Activated CD8-positive, alpha-beta memory T cell treated with anti-CD3 and anti-CD28 coated beads for 36 hours (primary cell): ENCODE data around the gene JMJD4. TPM values are rescaled to one million over a fixed set of nuclear protein-coding genes. Genes with fewer than 3 reads are reported as not detected.

Source experiments
- CTCF ChIA-PET: fragments of 350-600 bp; sonication (Branson Sonifier 250); formaldehyde crosslinking; loops from one replicate; lab custom pipeline; 2021; ENCODE audit warnings: antibody characterized with exemption; lab: Charles Lee
- POLR2A ChIA-PET: fragments of 350-600 bp; sonication (Branson Sonifier 250); formaldehyde crosslinking; loops from one replicate; lab custom pipeline; 2021; ENCODE audit warnings: antibody characterized with exemption; lab: Charles Lee
- total RNA-seq, 2 experiments: library from RNA; stranded (reverse); gene quantifications; one replicate each; pipeline ENCODE4 v1.2.3, GENCODE V29; 2021

Gene JMJD4
- total RNA-seq, 2 experiments from 2014 or later = 28.4 to 32.3 TPM

DNA sequence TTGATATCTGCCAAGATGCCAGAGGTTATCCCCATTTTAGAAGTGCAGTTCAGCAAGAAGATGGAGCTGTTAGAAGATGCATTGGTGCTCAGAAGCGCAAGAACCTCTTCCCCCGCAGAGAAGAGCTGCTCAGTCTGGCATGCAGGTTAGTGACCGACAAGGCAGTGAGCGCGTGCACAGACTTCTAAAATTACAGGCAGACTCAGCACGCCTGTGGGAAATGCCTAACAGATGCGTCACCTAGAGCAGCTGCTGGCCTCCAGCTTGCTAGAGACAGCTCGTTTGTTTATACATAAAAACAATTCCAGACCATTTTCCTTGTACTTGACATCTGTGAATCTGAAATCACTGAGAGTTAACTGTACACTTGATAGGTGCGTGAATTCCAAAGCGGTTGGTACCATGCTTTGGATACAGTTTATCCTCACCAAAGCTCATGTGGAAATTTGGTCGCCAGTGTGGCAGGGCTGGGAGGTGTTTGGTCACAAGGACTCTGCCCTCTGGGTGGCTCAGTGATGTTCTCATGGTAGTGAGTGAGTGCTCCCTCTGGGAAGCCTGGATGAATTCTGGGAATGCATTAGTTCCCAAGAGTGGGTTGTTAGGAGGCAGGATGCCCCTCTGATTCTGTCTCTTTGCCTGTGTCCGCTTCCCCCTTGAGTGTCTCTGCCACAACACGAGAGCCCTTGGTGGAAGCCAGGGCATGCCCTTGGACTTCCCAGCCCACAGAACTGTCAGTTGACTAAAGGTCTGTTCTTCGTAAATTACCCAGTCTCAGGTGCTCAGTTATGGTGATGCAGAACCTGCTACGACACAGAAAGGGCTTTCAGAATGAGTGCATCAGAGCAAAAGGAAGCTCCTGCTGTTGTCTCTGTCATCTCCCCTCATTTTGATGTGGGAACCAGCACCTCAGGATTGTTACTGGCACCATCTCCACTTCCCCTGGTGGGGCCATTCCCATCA lies 24.5 kb upstream of the JMJD4 start:
- POLR2A ChIA-PET = interaction anchor here (0.7 kb wide), 1 partner anchor 194 kb away, joined by 3 read pairs; no protein-coding TSS in a partner anchor
- CTCF ChIA-PET = interaction anchor here (1.2 kb wide), 1 partner anchor 13 kb away, joined by 3 read pairs; no protein-coding TSS in a partner anchor

DNA sequence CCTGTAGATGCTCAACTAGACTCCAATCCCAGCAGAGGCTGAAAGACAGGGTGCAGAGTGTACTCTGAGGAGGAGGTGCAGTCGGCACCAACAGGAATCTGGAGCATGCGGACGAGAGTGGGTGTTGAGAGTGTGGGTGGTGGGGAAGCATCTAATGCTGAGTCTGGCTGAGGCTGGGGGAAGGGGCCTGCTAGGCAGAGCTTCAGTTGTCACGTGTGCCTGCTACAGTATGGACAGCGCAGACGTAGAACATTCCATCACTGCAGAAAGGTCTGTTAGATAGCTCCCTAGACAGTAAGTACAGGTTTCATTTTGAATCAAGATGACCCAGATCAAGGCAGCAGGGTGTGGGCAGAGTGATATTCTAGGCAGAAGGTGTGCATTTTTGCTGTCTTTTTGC lies 23.3 kb upstream of the JMJD4 start:
- POLR2A ChIA-PET = no interaction called here
- CTCF ChIA-PET = no interaction called here

DNA sequence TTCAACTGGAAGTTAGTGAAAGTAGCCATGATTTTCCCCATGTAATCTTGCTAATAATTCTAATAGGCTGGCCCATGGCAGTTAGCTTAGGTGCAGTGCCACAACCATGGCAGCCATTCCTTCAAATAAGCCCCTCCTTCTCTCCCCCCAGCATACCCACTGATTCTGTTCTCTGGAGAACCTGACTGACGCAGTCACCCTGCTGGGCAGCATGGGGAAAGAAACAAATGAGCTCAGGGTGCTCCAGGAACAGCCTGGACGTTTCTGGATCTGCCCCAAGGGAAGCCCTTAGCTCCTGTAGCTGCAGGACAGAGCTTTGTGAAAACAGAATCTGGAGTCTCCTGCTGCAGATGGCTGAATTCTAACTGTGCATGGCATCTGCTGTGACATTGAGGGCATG lies 22.7 kb upstream of the JMJD4 start:
- ChIA-PET POLR2A (no interaction called here), CTCF (no interaction called here)

DNA sequence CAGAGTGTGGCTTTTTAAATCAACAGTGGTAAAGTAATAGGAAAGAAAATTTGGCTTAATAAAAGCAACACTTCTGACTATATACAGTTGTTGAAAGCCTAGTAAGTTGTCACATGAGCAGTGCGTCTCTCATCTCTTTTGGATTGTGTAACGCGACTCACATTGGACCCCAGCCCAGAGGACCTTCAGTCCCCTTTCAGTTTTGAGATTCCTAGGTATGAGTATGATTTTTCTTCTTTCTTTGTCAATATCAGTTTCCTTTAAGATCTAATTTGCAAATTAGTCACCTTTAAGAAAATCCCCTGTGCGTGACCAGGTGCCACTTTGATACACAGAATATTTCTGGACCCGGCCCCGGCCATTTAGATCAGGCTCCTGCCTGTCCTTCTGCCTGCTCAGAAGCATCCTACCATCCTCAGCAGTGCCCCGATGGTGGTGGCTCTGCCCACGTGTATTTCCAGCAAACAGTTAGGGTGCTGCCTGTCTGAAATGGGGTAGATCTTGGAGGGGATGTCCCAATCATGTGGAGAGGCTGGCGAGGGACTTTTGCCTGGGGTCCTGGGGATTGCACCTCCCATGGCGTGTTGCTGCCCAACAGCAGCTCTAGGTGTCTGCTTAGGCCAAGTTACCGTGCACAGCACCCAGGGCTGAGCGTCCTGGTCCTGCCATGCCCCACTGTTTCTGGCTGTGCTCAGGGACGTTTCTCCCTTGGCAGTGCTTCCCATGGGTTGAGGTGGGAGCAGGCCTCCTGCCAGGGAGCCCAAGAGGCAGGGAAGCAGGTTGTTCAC lies 21.3 kb upstream of the JMJD4 start:
- POLR2A ChIA-PET = no interaction called here

DNA sequence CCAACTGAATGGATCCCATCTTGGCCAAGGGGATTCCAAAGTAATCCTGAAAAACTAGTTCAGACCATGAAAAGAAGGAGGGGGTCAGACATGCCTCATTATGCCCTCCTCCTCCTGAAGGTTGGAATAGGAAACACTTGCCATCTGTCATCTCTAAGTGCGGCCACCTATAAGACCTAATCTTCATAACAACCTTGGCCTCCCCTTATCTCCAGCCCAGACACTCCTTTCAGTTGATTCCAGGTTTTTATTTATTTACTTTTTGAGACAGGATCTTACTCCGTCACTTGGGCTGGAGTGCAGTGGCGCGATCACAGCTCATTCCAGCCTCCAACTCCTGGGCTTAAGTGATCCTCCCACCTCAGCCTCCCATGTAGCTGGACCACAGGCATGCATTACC lies 19.9 kb upstream of the JMJD4 start:
- POLR2A ChIA-PET = no interaction called here
- CTCF ChIA-PET = no interaction called here

More for the DNA sequence above, 21.3 kb upstream of the JMJD4 start:
- CTCF ChIA-PET = no interaction called here

DNA sequence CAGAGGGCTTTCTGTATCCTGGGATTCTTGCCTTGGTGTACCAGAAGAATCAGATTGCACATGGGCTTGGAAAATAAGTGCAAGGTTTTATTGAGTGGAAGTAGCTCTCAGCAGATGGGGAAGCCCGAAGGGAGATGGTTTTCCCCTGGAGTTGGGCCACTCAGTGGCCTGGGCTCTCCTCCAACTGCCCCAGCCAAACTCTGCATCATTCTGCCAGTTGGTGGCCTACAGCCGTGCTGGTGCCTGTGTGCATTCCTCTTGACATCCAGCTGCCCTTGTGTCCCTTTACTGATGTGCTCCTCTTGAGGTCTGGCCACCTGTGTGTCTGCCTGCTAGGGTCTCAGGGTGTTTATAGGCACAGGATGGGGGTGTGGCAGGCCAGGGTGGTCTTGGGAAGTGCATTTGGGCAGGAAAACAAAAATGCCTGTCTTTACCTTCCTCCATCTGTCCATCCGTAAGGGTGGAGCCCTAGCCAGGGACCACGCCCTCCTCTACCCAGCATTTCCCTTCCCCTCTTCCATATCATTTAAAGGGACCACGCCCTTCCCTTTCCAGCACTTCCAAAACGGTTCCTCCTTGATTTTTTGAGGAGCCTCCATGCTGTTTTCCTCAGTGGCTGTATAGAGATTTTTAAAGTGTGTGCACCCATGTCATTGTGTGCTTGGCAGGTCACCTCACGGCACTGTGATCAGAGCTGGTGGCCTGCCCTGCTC lies 19.1 kb upstream of the JMJD4 start:
- ChIA-PET POLR2A (no interaction called here), CTCF (no interaction called here)

DNA sequence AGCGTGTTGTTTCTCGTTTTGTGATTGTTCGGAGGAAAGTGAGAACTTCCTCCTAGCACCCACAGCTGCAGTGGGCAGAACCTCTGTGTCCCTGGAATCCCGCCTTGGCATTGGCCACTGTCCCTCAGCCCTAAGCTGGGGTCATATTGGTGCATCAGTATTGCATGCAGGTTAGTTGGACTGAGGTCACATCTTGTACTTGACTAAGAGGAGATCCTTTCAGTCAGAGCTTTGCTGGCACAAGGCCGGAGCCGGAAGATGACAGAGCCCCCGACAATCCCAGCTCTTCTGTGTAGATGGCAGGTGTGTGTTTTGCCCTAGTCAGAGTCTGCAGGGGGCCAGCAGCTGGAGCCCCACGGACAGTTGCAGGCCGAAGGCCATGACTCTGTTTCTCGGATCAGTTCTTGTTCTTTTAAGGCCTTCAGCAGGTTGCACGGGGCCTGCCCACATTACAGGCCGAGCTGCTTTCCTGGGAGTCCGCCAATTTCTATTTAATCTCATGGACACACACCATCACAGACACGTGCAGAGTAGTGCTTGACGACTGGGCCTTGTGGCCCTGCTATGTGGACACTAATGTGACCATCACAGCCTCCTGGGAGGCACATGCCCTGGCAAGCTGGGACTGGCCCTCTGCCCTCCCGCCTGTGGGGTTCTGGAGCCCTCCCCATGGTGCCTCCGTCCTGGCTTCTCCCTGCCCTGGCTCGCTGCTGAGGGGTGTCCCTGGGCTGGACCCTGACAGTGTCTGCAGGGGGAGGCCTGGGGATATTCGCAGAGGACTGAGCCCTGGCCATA lies 15.0 kb upstream of the JMJD4 start:
- POLR2A ChIA-PET = no interaction called here
- CTCF ChIA-PET = interaction anchor here (1.6 kb wide), 1 partner anchor 12 kb away, joined by 5 read pairs; no protein-coding TSS in a partner anchor

DNA sequence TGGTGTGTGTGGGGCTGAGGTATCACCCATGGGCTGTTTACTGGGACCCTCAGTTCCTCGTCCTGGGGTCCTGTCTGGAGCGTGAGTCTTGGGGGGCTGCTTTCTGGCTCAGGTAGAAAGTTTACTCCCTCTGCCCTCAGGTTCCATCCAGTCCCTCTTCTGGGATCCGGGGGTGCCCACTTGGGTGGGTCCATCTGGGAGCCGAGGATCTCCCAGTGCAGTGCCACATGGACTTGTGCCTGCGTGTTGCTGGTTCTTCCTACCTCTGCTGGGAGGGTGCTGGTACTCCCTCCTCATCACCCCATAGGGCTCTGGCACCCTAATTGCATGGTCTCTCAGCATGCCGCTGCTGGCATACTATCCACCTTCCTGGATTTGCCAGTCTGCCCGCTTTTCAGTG lies 14.1 kb upstream of the JMJD4 start:
- ChIA-PET POLR2A (no interaction called here), CTCF (interaction anchor here (1.6 kb wide), 1 partner anchor 13 kb away, joined by 5 read pairs; no protein-coding TSS in a partner anchor)

DNA sequence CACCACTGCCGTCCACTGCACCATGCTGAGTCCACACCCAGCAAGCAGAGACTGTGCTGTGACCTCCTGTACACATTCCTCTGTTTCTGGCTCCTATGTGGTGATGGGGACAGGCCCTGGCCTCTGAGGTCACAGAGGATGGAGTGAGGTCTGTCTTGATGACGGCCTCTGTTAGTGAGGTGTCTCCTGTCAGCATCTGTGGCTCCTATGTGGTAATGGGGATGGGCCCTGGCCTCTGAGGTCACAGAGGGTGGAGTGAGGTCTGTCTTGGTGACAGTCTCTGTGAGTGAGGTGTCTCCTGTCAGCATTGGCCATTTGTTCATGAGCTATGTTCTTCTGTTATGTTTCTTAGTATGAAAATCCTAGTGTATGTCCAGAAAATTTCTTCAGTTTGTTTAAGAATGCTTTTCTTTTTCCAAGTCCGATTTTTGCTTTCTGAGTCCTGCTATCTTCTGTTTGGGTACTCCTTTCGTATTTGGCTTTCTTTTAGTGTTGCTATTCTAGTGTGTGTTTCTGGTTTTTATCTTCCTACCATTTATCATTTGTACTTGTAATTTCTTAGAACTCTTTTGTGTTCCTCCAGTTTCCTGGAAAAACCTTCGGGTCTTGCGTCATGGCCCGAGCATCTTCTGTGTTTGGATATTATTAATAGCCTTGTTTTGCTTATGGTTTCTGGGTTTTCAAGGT lies 13.5 kb upstream of the JMJD4 start:
- POLR2A ChIA-PET = no interaction called here

DNA sequence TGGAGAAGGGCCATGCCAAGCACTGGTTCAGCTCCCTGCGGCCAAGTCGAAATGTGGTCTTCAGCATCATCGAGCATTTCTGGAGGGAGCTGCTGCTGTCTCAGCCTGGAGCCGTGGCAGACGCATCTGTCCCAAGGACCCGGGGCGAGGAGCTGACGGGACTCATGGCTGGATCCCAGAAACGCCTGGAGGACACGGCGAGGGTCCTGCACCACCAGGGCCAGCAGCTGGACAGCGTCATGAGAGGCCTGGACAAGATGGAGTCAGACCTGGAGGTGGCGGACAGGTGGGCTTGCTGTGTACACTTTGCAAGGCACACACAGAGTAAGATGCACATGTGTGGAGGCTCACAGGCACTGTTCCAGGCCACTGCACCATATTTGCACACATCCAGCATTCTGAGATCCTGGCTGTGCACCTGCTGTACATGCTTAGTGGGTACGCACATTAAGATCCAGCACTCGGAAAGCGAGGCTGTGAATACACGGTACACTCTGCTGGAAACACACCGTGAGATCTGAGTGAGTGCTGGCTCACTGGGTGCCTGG lies 12.9 kb upstream of the JMJD4 start:
- POLR2A ChIA-PET = no interaction called here
- CTCF ChIA-PET = no interaction called here

More for the DNA sequence above, 13.5 kb upstream of the JMJD4 start:
- CTCF ChIA-PET = no interaction called here

DNA sequence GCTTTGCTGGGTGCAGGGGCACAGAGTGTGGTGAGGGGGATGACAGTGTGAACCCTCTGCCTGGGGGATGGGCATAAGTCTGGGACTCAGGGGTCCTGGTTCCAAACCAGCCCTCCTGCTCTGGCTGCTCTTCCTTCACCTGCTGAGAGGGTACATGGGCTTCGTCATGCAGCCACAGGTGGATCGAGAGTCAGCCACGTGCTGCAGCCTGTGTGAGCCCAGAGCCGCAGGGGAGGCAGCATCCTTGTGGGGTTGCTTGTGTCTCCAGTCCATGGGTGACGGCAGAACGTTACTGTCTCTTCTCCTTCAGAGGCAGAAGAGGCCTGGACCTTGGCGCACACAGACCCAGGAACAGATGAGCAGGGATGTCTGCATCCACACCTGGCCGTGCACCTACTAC lies 12.3 kb upstream of the JMJD4 start:
- CTCF ChIA-PET = no interaction called here
- POLR2A ChIA-PET = no interaction called here

DNA sequence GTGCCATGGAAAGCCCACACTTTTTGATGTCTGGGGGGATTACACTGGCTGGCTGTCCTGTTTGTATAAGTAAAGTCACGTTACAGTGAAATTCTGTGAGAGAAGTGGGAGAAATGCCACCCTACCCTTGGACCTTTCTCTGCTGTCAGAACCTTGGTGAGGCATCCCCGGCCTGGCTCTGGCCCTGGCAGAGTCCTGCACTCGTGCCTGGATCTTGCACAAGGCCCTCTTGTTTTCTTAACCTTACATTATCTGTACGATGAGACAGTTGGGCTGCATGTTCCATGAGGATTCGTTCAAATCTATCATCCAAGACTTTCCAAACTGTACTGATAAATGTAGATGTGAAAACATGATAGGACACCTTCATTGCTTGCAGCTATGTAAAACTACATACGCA lies 11.6 kb upstream of the JMJD4 start:
- ChIA-PET POLR2A (no interaction called here), CTCF (no interaction called here)

DNA sequence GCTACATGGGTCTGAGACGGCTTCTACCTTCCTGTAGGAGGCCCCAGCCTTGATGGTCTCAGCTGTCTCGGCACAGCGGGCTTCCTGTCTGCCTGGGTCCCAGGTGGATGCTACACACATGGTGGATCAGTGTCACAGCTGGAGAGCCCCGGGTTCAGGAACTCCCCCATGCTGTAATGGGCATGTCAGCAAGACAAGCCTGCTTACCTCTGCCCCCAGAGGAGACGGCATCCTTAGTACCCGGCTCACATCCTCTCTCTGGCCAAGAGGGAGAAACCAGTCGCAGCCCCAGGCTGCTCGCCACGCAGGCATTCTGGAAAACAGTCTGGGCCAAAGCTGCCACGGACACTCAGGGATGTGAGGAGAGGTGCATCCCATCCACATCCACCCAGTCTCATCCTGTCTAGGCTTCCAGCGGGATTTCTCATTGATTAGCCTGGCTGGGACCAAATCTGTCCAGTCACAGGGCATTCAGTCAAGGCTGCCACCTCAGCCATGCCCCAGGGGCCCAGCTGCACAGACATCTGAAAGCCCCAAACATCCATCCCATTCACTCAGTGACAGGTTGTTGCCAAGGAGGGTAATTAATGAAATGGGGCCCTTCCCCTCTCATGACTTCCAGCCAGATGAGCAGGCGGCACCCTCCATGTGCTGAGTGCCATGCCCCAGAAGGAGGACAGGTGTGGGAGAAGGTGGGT lies 10.6 kb upstream of the JMJD4 start:
- ChIA-PET CTCF (interaction anchor here (0.6 kb wide), 1 partner anchor 960 kb away, joined by 3 read pairs; no protein-coding TSS in a partner anchor), POLR2A (no interaction called here)

DNA sequence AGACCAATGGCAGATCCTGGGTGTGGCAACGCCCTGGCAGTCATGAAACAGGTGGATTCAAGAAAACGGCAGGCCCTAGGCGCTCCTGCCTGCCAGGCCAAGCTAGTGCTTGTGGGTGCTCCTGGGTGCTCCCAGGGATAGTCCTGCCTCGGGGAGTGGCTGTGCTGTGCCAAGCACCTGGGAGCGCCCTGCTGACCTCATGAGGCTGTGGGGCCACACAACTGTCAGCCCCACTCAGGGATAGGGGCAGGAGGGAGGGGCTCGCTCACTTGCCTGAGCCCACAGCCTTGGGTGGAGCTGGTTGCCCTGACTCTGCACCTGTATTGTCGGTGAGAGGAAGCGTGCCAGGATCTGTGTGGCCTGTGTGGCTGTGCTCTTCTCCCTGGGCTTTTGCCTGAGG lies 9.6 kb upstream of the JMJD4 start:
- ChIA-PET CTCF (interaction anchor here (0.6 to 1.2 kb wide), 2 partner anchors 8 to 17 kb away, joined by 3 read pairs; no protein-coding TSS in a partner anchor), POLR2A (no interaction called here)

DNA sequence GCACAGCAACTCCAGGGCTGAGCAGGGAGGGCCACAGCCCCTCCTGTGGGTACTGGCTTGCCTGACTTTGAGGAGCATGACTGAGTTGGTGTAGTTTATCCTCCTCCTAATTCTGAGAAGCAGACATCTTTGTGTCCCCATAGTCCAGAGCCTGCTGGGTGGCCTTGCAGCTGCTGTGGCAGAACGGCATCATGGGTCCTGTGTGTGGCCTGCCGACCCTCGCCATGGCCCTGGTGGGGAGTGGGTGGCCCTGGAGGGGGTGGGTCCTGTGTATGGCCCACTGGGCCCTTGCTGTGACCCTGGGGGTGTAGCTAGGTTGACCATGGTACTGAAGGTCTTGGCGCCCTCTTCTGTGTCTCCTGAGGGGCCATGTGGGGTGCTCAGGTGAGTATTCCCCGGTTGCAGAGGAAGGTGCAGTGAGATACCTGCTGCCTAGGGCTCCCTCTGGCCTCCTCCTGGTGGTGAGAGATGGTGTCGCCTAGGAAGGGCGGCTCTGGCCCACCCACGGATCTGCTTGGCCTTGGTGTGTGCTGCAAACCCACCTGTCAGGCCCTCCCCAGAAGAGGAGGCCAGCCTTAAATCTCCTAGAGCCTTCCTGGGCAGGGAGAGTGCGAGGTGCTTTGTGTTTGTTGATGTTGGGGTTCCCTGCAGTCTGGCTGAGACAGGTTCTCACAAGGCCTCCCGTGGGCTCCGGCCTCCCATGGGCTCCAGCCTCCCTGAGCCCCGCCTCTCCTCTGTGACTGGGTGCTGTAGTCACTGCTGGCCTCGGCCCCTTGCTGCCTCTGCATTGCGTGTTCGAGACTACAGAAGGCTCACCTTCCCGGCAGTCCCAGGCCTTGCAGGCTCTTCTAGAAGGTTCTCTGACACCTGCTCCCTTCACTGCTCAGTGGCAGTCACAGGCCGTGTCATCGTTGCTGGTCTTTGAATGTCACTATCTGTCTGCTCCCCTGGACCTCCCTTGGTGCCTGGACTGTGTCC lies 7.9 kb upstream of the JMJD4 start:
- POLR2A ChIA-PET = interaction anchor here (0.5 to 0.6 kb wide), 2 partner anchors 396 to 729 kb away, joined by 4 to 5 read pairs; no protein-coding TSS in a partner anchor
- CTCF ChIA-PET = interaction anchor here (1.2 kb wide), 1 partner anchor 19 kb away, joined by 3 read pairs; no protein-coding TSS in a partner anchor
